HepG2 (cell line): ENCODE results near the gene CREM. TPM values are rescaled to one million over a fixed set of nuclear protein-coding genes. Genes with fewer than 3 reads are reported as not detected.

Source experiments
- ATAC-seq: fragments of 200-7000 bp; cut with Tn5 transposase; 3 replicates; pipeline ENCODE4 v1.9.1; 2020; ENCODE audit warnings: mild to moderate bottlenecking, moderate library complexity
- BruUV-seq: library from RNA; stranded (reverse); fragments of 400-500 nt; replicated peaks from 2 replicates; lab custom pipeline; 2021; lab: Mats Ljungman, UMichigan
- CTCF ChIA-PET: fragments of 300-600 bp; formaldehyde crosslinking; extraction: SDS; loops from one replicate; lab custom pipeline; 2021; ENCODE audit warnings: low total read pairs, inconsistent platforms, low intra/inter-chr PET ratio; lab: Yijun Ruan, JAX
- POLR2A ChIA-PET: fragments of 350-600 bp; sonication (Branson Sonifier 250); formaldehyde crosslinking; loops from one replicate; lab custom pipeline; 2020; ENCODE audit warnings: antibody characterized with exemption, inconsistent platforms; lab: Yijun Ruan, JAX
- DNase-seq: peaks from one replicate; pipeline ENCODE4 v3.0.0-alpha.2; 2015; ENCODE audit warnings: low spot score
- FAIRE-seq: peaks from 3 replicates; lab custom pipeline; 2011; peaks lifted over from hg19 to GRCh38; lab: Jason Lieb, UNC
- H2AFZ ChIP-seq: one replicate; pipeline ENCODE4 v1.6.1; 2011; ENCODE audit warnings: low read length, inconsistent platforms
- H3K27ac ChIP-seq: fragments of 300-600 bp; 3 replicates; pipeline ENCODE4 v1.8.0; 2011; ENCODE audit warnings: mixed run types, mild to moderate bottlenecking, mixed read lengths, low read length, inconsistent platforms; ENCODE audit not compliant: insufficient read depth; ENCODE audit errors: extremely low read length
- H3K27me3 ChIP-seq, 2 experiments: fragments of 200-600 bp in 1 of 2; 2 replicates in 1 of 2; 3 replicates in 1 of 2; pipeline versions ENCODE4 v1.6.0 to v1.8.0; 2011; ENCODE audit warnings: low read length in 2 of 2, mild to moderate bottlenecking in 2 of 2, moderate library complexity in 2 of 2, inconsistent platforms in 1 of 2; ENCODE audit not compliant: insufficient read depth in 2 of 2, control insufficient read depth in 1 of 2
- H3K36me3 ChIP-seq, 2 experiments: fragments of 200-600 bp in 1 of 2; replicated peaks in 1 of 2; 2 replicates in 1 of 2; 3 replicates in 1 of 2; pipeline versions ENCODE4 v1.5.1 to v1.8.0; 2011; ENCODE audit warnings: low read length in 2 of 2, inconsistent platforms in 1 of 2; ENCODE audit not compliant: insufficient read depth in 2 of 2, control insufficient read depth in 1 of 2
- H3K4me1 ChIP-seq: 2 replicates; pipeline ENCODE4 v1.5.1; 2012; ENCODE audit warnings: low read length, inconsistent platforms; ENCODE audit not compliant: insufficient read depth
- H3K4me2 ChIP-seq: 2 replicates; pipeline ENCODE4 v1.6.0; 2011; ENCODE audit warnings: low read depth, low read length, inconsistent platforms
- H3K4me3 ChIP-seq, 3 experiments: fragments of 200-600 bp in 1 of 3; sonication (generic), shearing (Covaris generic) in 1 of 3; replicated peaks in 1 of 3; 2 replicates each; pipeline ENCODE4 v1.5.1; 2011 to 2016; ENCODE audit warnings: low read length in 3 of 3, inconsistent platforms in 2 of 3, low read depth in 2 of 3, mild to moderate bottlenecking in 2 of 3, control low read depth in 1 of 3, mixed read lengths in 1 of 3; ENCODE audit not compliant: insufficient read depth in 1 of 3
- H3K79me2 ChIP-seq: one replicate; pipeline ENCODE4 v1.6.1; 2011; ENCODE audit warnings: low read length, inconsistent platforms; ENCODE audit not compliant: insufficient read depth
- H3K9ac ChIP-seq: 2 replicates; pipeline ENCODE4 v1.6.0; 2011; ENCODE audit warnings: mild to moderate bottlenecking, low read depth, low read length, inconsistent platforms; ENCODE audit not compliant: insufficient read depth
- H3K9me3 ChIP-seq: 2 replicates; pipeline ENCODE4 v1.5.1; 2012; ENCODE audit warnings: mild to moderate bottlenecking, low read length
- H4K20me1 ChIP-seq: 2 replicates; pipeline ENCODE4 v1.6.0; 2011; ENCODE audit warnings: inconsistent platforms, mild to moderate bottlenecking, low read length, moderate library complexity; ENCODE audit not compliant: insufficient read depth
- FOSL2 ChIP-seq: sonication (generic); formaldehyde crosslinking; IDR thresholded peaks from 2 replicates; pipeline ENCODE4 v1.4.0; 2020; ENCODE audit warnings: missing genetic modification reagents
- FOXP1 ChIP-seq, 2 experiments: fragments of 450-650 bp in 1 of 2; IDR thresholded peaks; 2 replicates each; pipeline ENCODE4 v1.6.1; 2017 to 2018; ENCODE audit warnings: antibody characterized with exemption in 1 of 2
- GATAD2A ChIP-seq: IDR thresholded peaks from 2 replicates; pipeline ENCODE4 v1.6.1; 2016
- HDAC2 ChIP-seq: sonication (generic); formaldehyde crosslinking; IDR thresholded peaks from 2 replicates; pipeline ENCODE4 v1.4.0; 2020; ENCODE audit warnings: missing genetic modification reagents
- HNF4A ChIP-seq: sonication (generic); formaldehyde crosslinking; IDR thresholded peaks from 2 replicates; pipeline ENCODE4 v1.4.0; 2020; ENCODE audit warnings: missing genetic modification reagents
- ONECUT2 ChIP-seq: sonication (generic); formaldehyde crosslinking; IDR thresholded peaks from 2 replicates; pipeline ENCODE4 v1.4.0; 2020; ENCODE audit warnings: missing genetic modification reagents
- PAXIP1 ChIP-seq: sonication (generic); formaldehyde crosslinking; conservative IDR thresholded peaks from 2 replicates; pipeline ENCODE4 v1.4.0; 2020; ENCODE audit warnings: mild to moderate bottlenecking, missing genetic modification reagents, moderate library complexity
- RARA ChIP-seq: IDR thresholded peaks from 2 replicates; pipeline ENCODE4 v1.6.1; 2016; ENCODE audit warnings: missing genetic modification reagents, missing compliant biosample characterization
- SALL1 ChIP-seq: sonication (generic); formaldehyde crosslinking; IDR thresholded peaks from 2 replicates; pipeline ENCODE4 v1.8.0; 2022; ENCODE audit warnings: mild to moderate bottlenecking, missing genetic modification reagents
- SOX13 ChIP-seq, 3 experiments: fragments of 450-650 bp in 1 of 3; sonication (generic) in 1 of 3; formaldehyde crosslinking in 1 of 3; IDR thresholded peaks in 2 of 3; conservative IDR thresholded peaks in 1 of 3; 2 replicates each; pipeline versions ENCODE4 v1.5.0 to v1.6.1; 2016 to 2020; ENCODE audit warnings: antibody characterized with exemption in 1 of 3, mild to moderate bottlenecking in 1 of 3, missing compliant biosample characterization in 1 of 3, missing genetic modification reagents in 1 of 3, moderate library complexity in 1 of 3
- SOX5 ChIP-seq: IDR thresholded peaks from 2 replicates; pipeline ENCODE4 v1.6.1; 2016; ENCODE audit warnings: borderline replicate concordance
- SOX6 ChIP-seq, 2 experiments: fragments of 450-650 bp in 1 of 2; sonication (generic) in 1 of 2; formaldehyde crosslinking in 1 of 2; IDR thresholded peaks; 2 replicates each; pipeline versions ENCODE4 v1.4.0 to v1.6.1; 2017 to 2020; ENCODE audit warnings: antibody characterized with exemption in 1 of 2, mild to moderate bottlenecking in 1 of 2, missing genetic modification reagents in 1 of 2
- ZMYM4 ChIP-seq: sonication (generic); formaldehyde crosslinking; IDR thresholded peaks from 2 replicates; pipeline ENCODE4 v1.8.1; 2023; ENCODE audit warnings: mild to moderate bottlenecking, missing genetic modification reagents
- ZNF709 ChIP-seq: sonication (generic); formaldehyde crosslinking; IDR thresholded peaks from 2 replicates; pipeline ENCODE4 v1.5.0; 2020; ENCODE audit warnings: mild to moderate bottlenecking, missing genetic modification reagents
- WGBS: methylation state at CpG from one replicate; pipeline ENCODE4 v1.1.6; 2017; ENCODE audit warnings: low lambda C conversion rate; 5-methylcytosine and 5-hydroxymethylcytosine counted together
- in situ Hi-C: cut with HindIII; loops from 2 replicates; pipeline ENCODE4 v1.10.0; 2017; ENCODE audit warnings: low pct_unique_long_range_greater_than_20kb; ENCODE audit not compliant: extremely low pct_ligation_motif_present
- intact Hi-C: fragments of 100-400 bp; cut with micrococcal nuclease; formaldehyde crosslinking; loops from one replicate; pipeline ENCODE4 v1.10.0; 2022; ENCODE audit not compliant: unreplicated experiment
- polyA plus RNA-seq, 8 experiments: library from polyadenylated mRNA; depleted of rRNA in 3 of 8; stranded (reverse) in 7 of 8; unstranded in 1 of 8; fragments of >200 nt; fragmentation: Illumina TruSeq in 4 of 8; extraction: Trizol in 4 of 8; gene quantifications; 2 replicates each; pipeline versions ENCODE4 v1.2.1 to v1.2.3, GENCODE V29; 2011 to 2016; ENCODE audit warnings: low read depth in 4 of 8, missing spikeins in 1 of 8, mixed read lengths in 1 of 8; ENCODE audit not compliant: insufficient read depth in 1 of 8
- total RNA-seq, 5 experiments: library from RNA; depleted of rRNA; stranded (reverse); fragments of >200 nt; fragmentation: Illumina TruSeq; extraction: Trizol; gene quantifications; 2 replicates each; pipeline ENCODE4 v1.2.3, GENCODE V29; 2016; ENCODE audit warnings: low read depth in 1 of 5
- TF ChIP-seq, protein P1 (sequence below): IDR thresholded peaks from 2 replicates; pipeline ENCODE4 v1.6.1; 2012; ENCODE audit warnings: inconsistent platforms

CREM gene
- total and polyA plus RNA-seq, 2 of the 13 experiments (the other 11 are each of a cell fraction or from before 2014, with no cell fraction given) = 21.3 to 25.4 TPM

DNA sequence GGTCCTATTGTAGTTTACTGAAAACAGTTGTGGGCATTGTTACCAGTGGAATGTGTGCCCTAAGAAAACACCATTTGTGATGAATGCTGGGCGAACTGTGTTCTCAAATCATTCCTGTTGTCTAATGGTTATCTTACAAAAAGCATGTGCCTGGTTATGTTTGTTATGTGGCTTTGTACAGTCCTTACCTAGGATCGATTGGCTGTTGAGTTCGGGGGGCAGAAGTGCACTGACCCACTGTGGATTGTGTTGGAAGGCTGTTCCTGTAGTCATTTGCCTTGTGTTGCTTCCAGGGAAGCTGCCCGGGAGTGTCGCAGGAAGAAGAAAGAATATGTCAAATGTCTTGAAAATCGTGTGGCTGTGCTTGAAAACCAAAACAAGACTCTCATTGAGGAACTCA, 84.3 kb downstream of the CREM start:
- Histone ChIP-seq H3K27ac (peak overlapping the region; percentile 60), H2AFZ (no peak overlapping the region), H3K4me2 (peak overlapping the region; percentile 25), H3K4me3 (no peak overlapping the region), H3K9me3 (no peaks in the 10 kb centered on the region), H4K20me1 (no peaks in the 10 kb centered on the region), H3K4me1 (peaks cover 25% of the 10 kb centered on the region), H3K9ac (peak overlapping the region; percentile 24; the same call in 1 of the 2 replicates), H3K36me3 (no peaks in the 10 kb centered on the region; a peak in 1 of 5 replicates), H3K79me2 (no peaks in the 10 kb centered on the region), H3K27me3 (no peaks in the 10 kb centered on the region)
- BruUV-seq = no TSS peak
- ATAC-seq = peak; percentile 87
- ChIA-PET POLR2A (interaction anchor here (1.2 kb wide), 1 partner anchor 85 kb away, joined by 4 read pairs; the partner anchor contains the start of gene CREM), CTCF (no interaction called here)
- WGBS = 44% methylated on average over 6 of the region's 6 CpGs
- peak; percentile 18 for DNase-seq
- TF ChIP-seq HNF4A (CRISPR knock-in tag) (peak; percentile 40; the same call in 1 of the 2 replicates), RARA (0 out of 2 replicates have a peak, but pooled peaks have one; percentile 17), HDAC2 (no peak), SALL1 (CRISPR knock-in tag) (peak; percentile 35), SOX6 (IDR thresholded peaks at IDR 0.05) (no peak), SOX6 (CRISPR knock-in tag; IDR thresholded peaks at IDR 0.05) (peak; percentile 32), SOX5 (CRISPR knock-in tag) (peak; percentile 25; the same call in 1 of the 2 replicates), ZMYM4 (CRISPR knock-in tag) (peak; percentile 34; the same call in 1 of the 2 replicates), PAXIP1 (0 out of 2 replicates have a peak, but pooled peaks have one; percentile 11), FOSL2 (no peak), SOX13 (IDR thresholded peaks at IDR 0.05) (no peak), SOX13 (CRISPR knock-in tag; conservative IDR thresholded peaks at IDR 0.05 in 1 of 2, IDR thresholded peaks at IDR 0.05 in 1 of 2) (peak in 1 of 2 experiments; percentile 42; a peak in 1 of 4 replicates), ONECUT2 (peak; percentile 67; the same call in 1 of the 2 replicates), ZNF709 (CRISPR knock-in tag) (no peak), GATAD2A (0 out of 2 replicates have a peak, but pooled peaks have one; percentile 25), FOXP1 (IDR thresholded peaks at IDR 0.05) (no peak), FOXP1 (CRISPR knock-in tag; IDR thresholded peaks at IDR 0.05) (peak; percentile 44; the same call in 1 of the 2 replicates)
- TF ChIP-seq, protein P1, sequence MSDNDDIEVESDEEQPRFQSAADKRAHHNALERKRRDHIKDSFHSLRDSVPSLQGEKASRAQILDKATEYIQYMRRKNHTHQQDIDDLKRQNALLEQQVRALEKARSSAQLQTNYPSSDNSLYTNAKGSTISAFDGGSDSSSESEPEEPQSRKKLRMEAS = peak; percentile 36; the same call in 1 of the 2 replicates
- peak; percentile 4 for FAIRE-seq
- intact Hi-C loops (no loop called here), in situ Hi-C loops (no loop called here)
